H9 (cell line): ENCODE results near the gene F10. TPM values are rescaled to one million over a fixed set of nuclear protein-coding genes. Genes with fewer than 3 reads are reported as not detected.

Source experiments
- DNase-seq: peaks from one replicate; pipeline ENCODE4 v3.0.0-alpha.2; 2017
- H2AFZ ChIP-seq: one replicate; pipeline ENCODE4 v1.6.1; 2013; ENCODE audit warnings: mild to moderate bottlenecking, low read length, control low read depth, moderate library complexity
- H2AK5ac ChIP-seq: 2 replicates; pipeline ENCODE4 v1.6.1; 2013; ENCODE audit warnings: low read length, control low read depth, mixed read lengths; ENCODE audit not compliant: insufficient read length
- H2BK120ac ChIP-seq: one replicate; pipeline ENCODE4 v1.6.1; 2013; ENCODE audit warnings: low read depth, mild to moderate bottlenecking, low read length, control low read depth, inconsistent platforms; ENCODE audit not compliant: poor library complexity, severe bottlenecking
- H2BK12ac ChIP-seq: 2 replicates; pipeline ENCODE4 v1.6.1; 2013; ENCODE audit warnings: low read length, control low read depth, mixed read lengths, low read depth; ENCODE audit not compliant: insufficient read length
- H2BK15ac ChIP-seq: 2 replicates; pipeline ENCODE4 v1.6.1; 2013; ENCODE audit warnings: low read depth, low read length, control low read depth
- H2BK20ac ChIP-seq: one replicate; pipeline ENCODE4 v1.6.1; 2013; ENCODE audit warnings: low read depth, mild to moderate bottlenecking, low read length, control low read depth, inconsistent platforms; ENCODE audit not compliant: poor library complexity, severe bottlenecking
- H2BK5ac ChIP-seq: 2 replicates; pipeline ENCODE4 v1.6.1; 2013; ENCODE audit warnings: low read length, control low read depth, mixed read lengths; ENCODE audit not compliant: insufficient read length
- H3K14ac ChIP-seq: 2 replicates; pipeline ENCODE4 v1.6.1; 2013; ENCODE audit warnings: low read length, control low read depth; ENCODE audit not compliant: insufficient read depth
- H3K18ac ChIP-seq: 2 replicates; pipeline ENCODE4 v1.6.1; 2013; ENCODE audit warnings: low read depth, mild to moderate bottlenecking, mixed read lengths, low read length, control low read depth; ENCODE audit not compliant: insufficient read length
- H3K23ac ChIP-seq: 2 replicates; pipeline ENCODE4 v1.6.1; 2013; ENCODE audit warnings: low read length, control low read depth, mixed read lengths, low read depth; ENCODE audit not compliant: insufficient read length
- H3K23me2 ChIP-seq: 2 replicates; pipeline ENCODE4 v1.6.1; 2013; ENCODE audit warnings: low read depth, mild to moderate bottlenecking, mixed read lengths, low read length, control low read depth; ENCODE audit not compliant: insufficient read length, poor library complexity, severe bottlenecking
- H3K27ac ChIP-seq: 2 replicates; pipeline ENCODE4 v1.5.1; 2013; ENCODE audit warnings: low read length, control low read depth, mixed read lengths, low read depth; ENCODE audit not compliant: insufficient read length
- H3K27me3 ChIP-seq: 2 replicates; pipeline ENCODE4 v1.6.1; 2013; ENCODE audit warnings: low read length, control low read depth, inconsistent platforms; ENCODE audit not compliant: insufficient read depth
- H3K4ac ChIP-seq: 2 replicates; pipeline ENCODE4 v1.6.1; 2013; ENCODE audit warnings: low read depth, mild to moderate bottlenecking, control low read depth, inconsistent platforms, low read length, moderate library complexity
- H3K4me1 ChIP-seq: 2 replicates; pipeline ENCODE4 v1.6.1; 2013; ENCODE audit warnings: low read length, control low read depth, inconsistent platforms; ENCODE audit not compliant: insufficient read depth
- H3K4me2 ChIP-seq: 2 replicates; pipeline ENCODE4 v1.6.1; 2013; ENCODE audit warnings: low read length, control low read depth, mixed read lengths; ENCODE audit not compliant: insufficient read length, insufficient read depth
- H3K56ac ChIP-seq: 2 replicates; pipeline ENCODE4 v1.6.1; 2013; ENCODE audit warnings: low read depth, mild to moderate bottlenecking, mixed read lengths, low read length, control low read depth; ENCODE audit not compliant: insufficient read length
- H3K79me1 ChIP-seq: 2 replicates; pipeline ENCODE4 v1.6.1; 2013; ENCODE audit warnings: low read depth, mild to moderate bottlenecking, moderate library complexity, low read length, control low read depth, inconsistent platforms; ENCODE audit not compliant: insufficient read depth, poor library complexity, severe bottlenecking
- H3K79me2 ChIP-seq: 2 replicates; pipeline ENCODE4 v1.6.1; 2013; ENCODE audit warnings: low read length, control low read depth, inconsistent platforms; ENCODE audit not compliant: insufficient read depth
- H3K9ac ChIP-seq: 2 replicates; pipeline ENCODE4 v1.6.1; 2013; ENCODE audit warnings: low read length, control low read depth, mixed read lengths; ENCODE audit not compliant: insufficient read length; ENCODE audit errors: extremely low read depth
- H3K9me3 ChIP-seq: one replicate; pipeline ENCODE4 v1.6.1; 2013; ENCODE audit warnings: low read depth, low read length, inconsistent platforms; ENCODE audit not compliant: control insufficient read depth
- H3T11ph ChIP-seq: one replicate; pipeline ENCODE4 v1.6.1; 2013; ENCODE audit warnings: mild to moderate bottlenecking, low read length, control low read depth, inconsistent platforms
- H4K20me1 ChIP-seq: one replicate; pipeline ENCODE4 v1.6.1; 2013; ENCODE audit not compliant: control insufficient read depth, insufficient read length, insufficient read depth
- H4K5ac ChIP-seq: 2 replicates; pipeline ENCODE4 v1.6.1; 2013; ENCODE audit warnings: low read depth, mild to moderate bottlenecking, mixed read lengths, low read length, control low read depth; ENCODE audit not compliant: insufficient read length
- H4K8ac ChIP-seq: replicated peaks from 2 replicates; pipeline ENCODE4 v1.6.1; 2013; ENCODE audit warnings: low read length, control low read depth, mixed read lengths, low read depth; ENCODE audit not compliant: insufficient read length
- H4K91ac ChIP-seq: 2 replicates; pipeline ENCODE4 v1.6.1; 2013; ENCODE audit warnings: low read depth, mild to moderate bottlenecking, moderate library complexity, mixed read lengths, low read length, control low read depth; ENCODE audit not compliant: insufficient read length
- H3K27ac Mint-ChIP-seq, 3 experiments: 2 replicates in 2 of 3; 3 replicates in 1 of 3; pipeline ENCODE4 v1.8.0; 2020 to 2021; ENCODE audit warnings: mixed read lengths in 3 of 3, mild to moderate bottlenecking in 1 of 3, moderate library complexity in 1 of 3
- H3K27me3 Mint-ChIP-seq: 2 replicates; pipeline ENCODE4 v1.8.0; 2021; ENCODE audit warnings: low read depth, mild to moderate bottlenecking, moderate library complexity, mixed read lengths
- H3K36me3 Mint-ChIP-seq, 3 experiments: 2 replicates in 2 of 3; 3 replicates in 1 of 3; pipeline ENCODE4 v1.8.0; 2020 to 2021; ENCODE audit warnings: low read depth in 3 of 3, mixed read lengths in 3 of 3; ENCODE audit not compliant: insufficient read depth in 1 of 3
- H3K4me1 Mint-ChIP-seq, 2 experiments: 2 replicates each; pipeline ENCODE4 v1.8.0; 2020; ENCODE audit warnings: mixed read lengths in 2 of 2
- H3K4me3 Mint-ChIP-seq, 2 experiments: 2 replicates in 1 of 2; 3 replicates in 1 of 2; pipeline ENCODE4 v1.8.0; 2020 to 2021; ENCODE audit warnings: mild to moderate bottlenecking in 2 of 2, mixed read lengths in 2 of 2, moderate library complexity in 1 of 2
- H3K9me3 Mint-ChIP-seq, 2 experiments: 2 replicates in 1 of 2; 3 replicates in 1 of 2; pipeline ENCODE4 v1.8.0; 2020; ENCODE audit warnings: mild to moderate bottlenecking in 2 of 2, mixed read lengths in 2 of 2, moderate library complexity in 1 of 2
- WGBS: extraction: QIAGEN DNeasy Blood & Tissue Kit; methylation state at CpG from one replicate; pipeline ENCODE4 v1.1.7; 2013; ENCODE audit warnings: missing lambda C conversion rate, low lambda C conversion rate, mixed read lengths; ENCODE audit not compliant: insufficient read length; ENCODE audit errors: extremely low coverage; 5-methylcytosine and 5-hydroxymethylcytosine counted together
- total RNA-seq: library from RNA; stranded (reverse); gene quantifications from 2 replicates; pipeline ENCODE4 v1.2.1, GENCODE V29; 2021
- TF ChIP-seq, protein P1 (sequence below): fragments of 200-600 bp; sonication (generic); conservative IDR thresholded peaks from 3 replicates; pipeline ENCODE4 v1.8.0; 2021; ENCODE audit warnings: antibody characterized with exemption, mild to moderate bottlenecking

Gene F10
- total RNA-seq, 1 experiment from 2014 or later = 1.7 TPM

GRCh38 chr13:113090806-113091205 lies 31.8 kb upstream of the F10 start:
- H3T11ph ChIP-seq = no peak overlapping the region
- Mint-ChIP-seq H3K27me3 (peaks cover 1% of the 10 kb centered on the region; the same call in 1 of the 2 replicates), H3K27ac (0 out of 7 replicates have a peak overlapping the region, but pooled peaks of 2 of the 3 experiments have one; percentile 27 to 53), H3K36me3 (peaks cover 0 to 9% (median 6%) of the 10 kb centered on the region in 3 experiments; a peak in 5 of 7 replicates), H3K4me3 (no peak overlapping the region), H3K4me1 (peaks cover 18 to 24% of the 10 kb centered on the region in 2 experiments), H3K9me3 (no peaks in the 10 kb centered on the region)
- no peaks in the 10 kb centered on the region for H3K79me1 ChIP-seq
- H2BK120ac ChIP-seq = no peak overlapping the region
- no peaks in the 10 kb centered on the region for H3K79me2 ChIP-seq
- H2BK20ac ChIP-seq = no peak overlapping the region
- no peak overlapping the region for H4K91ac ChIP-seq
- no peak overlapping the region for H2AFZ ChIP-seq
- no CpG with 5 or more reads among the region's 24 CpGs for WGBS
- no peak overlapping the region for H3K27ac ChIP-seq
- no peak overlapping the region for H3K9ac ChIP-seq
- no peak overlapping the region for H2BK5ac ChIP-seq
- no peaks in the 10 kb centered on the region for H3K23me2 ChIP-seq
- H2BK12ac ChIP-seq = no peak overlapping the region
- no peak overlapping the region for H2AK5ac ChIP-seq
- H3K27me3 ChIP-seq = no peaks in the 10 kb centered on the region
- H2BK15ac ChIP-seq = no peak overlapping the region
- H4K8ac ChIP-seq = no peak overlapping the region
- TF ChIP-seq, protein P1, sequence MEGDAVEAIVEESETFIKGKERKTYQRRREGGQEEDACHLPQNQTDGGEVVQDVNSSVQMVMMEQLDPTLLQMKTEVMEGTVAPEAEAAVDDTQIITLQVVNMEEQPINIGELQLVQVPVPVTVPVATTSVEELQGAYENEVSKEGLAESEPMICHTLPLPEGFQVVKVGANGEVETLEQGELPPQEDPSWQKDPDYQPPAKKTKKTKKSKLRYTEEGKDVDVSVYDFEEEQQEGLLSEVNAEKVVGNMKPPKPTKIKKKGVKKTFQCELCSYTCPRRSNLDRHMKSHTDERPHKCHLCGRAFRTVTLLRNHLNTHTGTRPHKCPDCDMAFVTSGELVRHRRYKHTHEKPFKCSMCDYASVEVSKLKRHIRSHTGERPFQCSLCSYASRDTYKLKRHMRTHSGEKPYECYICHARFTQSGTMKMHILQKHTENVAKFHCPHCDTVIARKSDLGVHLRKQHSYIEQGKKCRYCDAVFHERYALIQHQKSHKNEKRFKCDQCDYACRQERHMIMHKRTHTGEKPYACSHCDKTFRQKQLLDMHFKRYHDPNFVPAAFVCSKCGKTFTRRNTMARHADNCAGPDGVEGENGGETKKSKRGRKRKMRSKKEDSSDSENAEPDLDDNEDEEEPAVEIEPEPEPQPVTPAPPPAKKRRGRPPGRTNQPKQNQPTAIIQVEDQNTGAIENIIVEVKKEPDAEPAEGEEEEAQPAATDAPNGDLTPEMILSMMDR = no peak
- no peak overlapping the region for H3K4me2 ChIP-seq
- no peak overlapping the region for H3K4ac ChIP-seq
- no peak overlapping the region for H3K56ac ChIP-seq
- H3K18ac ChIP-seq = no peak overlapping the region
- H3K14ac ChIP-seq = no peak overlapping the region
- no peak overlapping the region for H3K23ac ChIP-seq
- no peaks in the 10 kb centered on the region for H3K9me3 ChIP-seq
- no peaks in the 10 kb centered on the region; the same call in 1 of the 2 replicates for H3K4me1 ChIP-seq
- H4K5ac ChIP-seq = no peak overlapping the region
- peaks cover 2% of the 10 kb centered on the region for H4K20me1 ChIP-seq
- no peak for DNase-seq
